ENCODE data around the gene TRAP1.

- TF ChIP-seq POLR2A (IDR thresholded peaks at IDR 0.05; ENCODE audit: low read length), result no peak
- TF ChIP-seq USF2 (IDR thresholded peaks at IDR 0.05), result no peak
- no peak for TF ChIP-seq CHD2 (IDR thresholded peaks at IDR 0.05; ENCODE audit: low read length, partially characterized antibody)
- no peak for TF ChIP-seq EP300 (IDR thresholded peaks at IDR 0.05)
- TF ChIP-seq CTCF (IDR thresholded peaks at IDR 0.05), result no peak
- TF ChIP-seq MAX (IDR thresholded peaks at IDR 0.05), result no peak
- TF ChIP-seq FOSL2 (IDR thresholded peaks at IDR 0.05), result no peak
- TF ChIP-seq FOSL2 (CRISPR knock-in tag; IDR thresholded peaks at IDR 0.05), result no peak
- TF ChIP-seq JUNB (IDR thresholded peaks at IDR 0.05), result no peak
- no peak for TF ChIP-seq RNF2 (IDR thresholded peaks at IDR 0.05; ENCODE audit: borderline replicate concordance, low read depth)
- no peak for TF ChIP-seq RFX5 (IDR thresholded peaks at IDR 0.05)
- no peak for TF ChIP-seq KDM5A (IDR thresholded peaks at IDR 0.05)
- TF ChIP-seq EHF (CRISPR knock-in tag; IDR thresholded peaks at IDR 0.05), result no peak
- TF ChIP-seq HOXA7 (CRISPR knock-in tag; IDR thresholded peaks at IDR 0.05), result no peak
- TF ChIP-seq REST (IDR thresholded peaks at IDR 0.05), result no peak
These were observed 107.2 kb downstream of the TRAP1 start for GRCh38 chr16:3609895-3610697.

Data from A549 (cell line).